Central memory CD8-positive, alpha-beta T cell (primary cell): ENCODE measurements around the gene NAA40.

Experiments
- ATAC-seq: fragments of 150-1000 bp; cut with Tn5 transposase; replicated peaks from 2 replicates; pipeline ENCODE4 v1.10.0; 2022; ENCODE audit warnings: mild to moderate bottlenecking, moderate FRiP score, moderate number of reproducible peaks; ENCODE audit not compliant: poor library complexity, severe bottlenecking; ENCODE audit errors: extremely low read depth
- DNase-seq, 2 donors: peaks; one replicate each; pipeline ENCODE4 v3.0.0; 2021; ENCODE audit warnings: low spot score in 2 of 2
- H3K27ac Mint-ChIP-seq: one replicate; pipeline ENCODE4 v1.8.0; 2022; ENCODE audit warnings: low read depth, mild to moderate bottlenecking, moderate library complexity, mixed read lengths
- H3K27me3 Mint-ChIP-seq: one replicate; pipeline ENCODE4 v1.8.0; 2022; ENCODE audit warnings: mixed read lengths
- H3K36me3 Mint-ChIP-seq: one replicate; pipeline ENCODE4 v1.8.0; 2022; ENCODE audit warnings: mild to moderate bottlenecking, moderate library complexity, mixed read lengths; ENCODE audit not compliant: insufficient read depth
- H3K4me1 Mint-ChIP-seq: one replicate; pipeline ENCODE4 v1.8.0; 2022; ENCODE audit warnings: mixed read lengths
- H3K4me3 Mint-ChIP-seq: one replicate; pipeline ENCODE4 v1.8.0; 2022; ENCODE audit warnings: mild to moderate bottlenecking, moderate library complexity, mixed read lengths
- H3K9me3 Mint-ChIP-seq: one replicate; pipeline ENCODE4 v1.8.0; 2022; ENCODE audit warnings: mixed read lengths

Gene NAA40

DNA sequence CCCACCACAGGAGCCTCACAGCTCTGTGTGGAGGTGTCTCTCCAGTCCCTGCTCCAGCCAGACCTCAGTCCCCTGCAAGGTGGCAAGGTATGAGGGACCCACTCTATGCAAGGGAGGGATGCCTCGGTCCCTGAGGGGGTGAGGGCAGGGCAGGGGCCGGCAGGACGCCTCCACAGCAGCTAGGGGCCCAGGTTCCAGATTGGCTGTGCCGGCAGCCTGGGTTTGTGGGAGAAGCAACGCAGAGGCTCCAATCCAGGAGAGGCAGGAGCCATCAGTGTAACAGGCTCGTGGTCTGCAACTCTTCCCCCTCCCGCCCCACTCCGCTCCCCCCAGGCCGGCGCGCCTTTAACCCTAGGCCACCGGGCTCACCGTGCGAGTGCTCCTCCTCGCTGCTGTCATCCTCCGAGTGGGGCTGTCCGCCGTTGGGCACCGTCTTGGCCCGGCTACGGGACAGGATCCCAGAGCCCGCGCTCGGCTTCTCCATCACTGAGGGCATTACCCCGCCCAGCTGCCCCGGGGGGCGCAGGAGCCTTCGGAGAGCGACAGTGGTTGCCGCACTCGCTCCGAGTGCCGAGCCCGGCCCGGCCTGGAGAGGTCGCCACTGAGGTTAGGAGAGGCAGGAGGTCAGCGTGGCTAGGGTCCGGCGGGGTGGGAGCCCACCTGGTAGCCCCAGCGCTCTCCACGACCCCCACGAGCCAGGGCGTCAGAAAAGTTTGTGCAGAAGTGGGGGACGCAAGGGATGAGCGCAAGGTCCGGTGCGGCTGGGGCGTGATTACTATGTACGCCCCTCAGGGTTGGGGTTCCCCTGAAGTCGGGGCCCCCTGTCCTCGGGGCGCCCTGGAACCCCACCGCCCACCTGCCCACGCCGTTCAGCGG is 22.6 kb upstream of the NAA40 start:
- ATAC-seq (no peak), DNase-seq (no peak)
- H3K9me3 Mint-ChIP-seq, result no peaks in the 10 kb centered on the region
- peaks cover 9% of the 10 kb centered on the region for H3K36me3 Mint-ChIP-seq
- H3K4me1 Mint-ChIP-seq, result peaks cover 22% of the 10 kb centered on the region
- H3K4me3 Mint-ChIP-seq, result peak overlapping the region; percentile 85
- H3K27me3 Mint-ChIP-seq, result no peaks in the 10 kb centered on the region
- H3K27ac Mint-ChIP-seq, result no peak overlapping the region

DNA sequence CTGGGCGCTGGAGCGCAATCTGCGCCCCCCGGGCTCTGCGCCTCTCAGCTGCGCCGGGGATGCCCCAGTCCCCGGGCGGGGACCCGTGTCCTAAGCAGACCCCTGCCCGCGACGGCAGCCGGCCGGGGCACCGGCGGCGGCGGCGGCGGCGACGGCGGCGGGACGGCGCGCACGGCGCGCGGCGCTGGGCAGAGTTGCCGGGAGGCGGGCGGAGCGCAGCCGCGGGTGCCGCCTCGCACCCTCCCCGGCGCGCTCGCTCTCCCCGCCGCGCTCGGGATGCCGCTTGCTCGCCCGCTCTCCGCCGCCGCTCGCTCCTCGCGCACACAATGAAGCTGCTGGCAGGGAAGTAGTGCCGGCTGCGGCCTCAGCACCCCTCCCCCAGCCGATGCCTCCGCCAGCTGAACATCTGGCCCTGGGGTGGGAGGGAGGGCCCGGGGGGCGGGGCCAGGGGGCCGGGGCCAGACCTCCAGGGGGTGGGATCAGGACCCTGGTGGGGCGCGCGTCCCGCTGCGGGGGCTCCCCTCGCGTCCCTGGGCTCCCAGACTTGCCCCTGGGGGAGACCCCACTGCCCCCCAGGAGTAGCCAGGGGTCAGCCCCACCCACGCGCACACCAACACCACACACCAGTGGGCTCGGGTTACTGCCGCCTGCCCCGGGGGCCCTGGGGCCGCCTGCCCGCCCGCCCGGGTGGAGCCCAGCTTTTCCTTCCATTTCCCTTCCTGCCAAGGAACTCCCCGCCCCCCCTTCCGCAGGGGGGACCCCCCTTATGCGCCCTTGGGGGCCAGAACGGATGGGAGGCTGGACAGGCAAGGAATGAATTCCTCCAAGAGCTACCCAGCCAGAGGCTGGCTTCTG is 21.7 kb upstream of the NAA40 start, which contains the start of gene RCOR2:
TSS of gene RCOR2 (minus strand) at position 328 of the 855 bp plus-strand sequence. CDS start 708 bp downstream, outside the sequence.
- Mint-ChIP-seq H3K36me3 (peaks cover 8% of the 10 kb centered on the region), H3K9me3 (no peaks in the 10 kb centered on the region), H3K27me3 (no peaks in the 10 kb centered on the region), H3K4me3 (peak within 1 kb of the TSS; percentile 85), H3K4me1 (peaks cover 21% of the 10 kb centered on the region), H3K27ac (peak within 1 kb of the TSS; percentile 35)
- peak; percentile 29 to 30 for DNase-seq
- ATAC-seq, result peak; percentile 56

DNA sequence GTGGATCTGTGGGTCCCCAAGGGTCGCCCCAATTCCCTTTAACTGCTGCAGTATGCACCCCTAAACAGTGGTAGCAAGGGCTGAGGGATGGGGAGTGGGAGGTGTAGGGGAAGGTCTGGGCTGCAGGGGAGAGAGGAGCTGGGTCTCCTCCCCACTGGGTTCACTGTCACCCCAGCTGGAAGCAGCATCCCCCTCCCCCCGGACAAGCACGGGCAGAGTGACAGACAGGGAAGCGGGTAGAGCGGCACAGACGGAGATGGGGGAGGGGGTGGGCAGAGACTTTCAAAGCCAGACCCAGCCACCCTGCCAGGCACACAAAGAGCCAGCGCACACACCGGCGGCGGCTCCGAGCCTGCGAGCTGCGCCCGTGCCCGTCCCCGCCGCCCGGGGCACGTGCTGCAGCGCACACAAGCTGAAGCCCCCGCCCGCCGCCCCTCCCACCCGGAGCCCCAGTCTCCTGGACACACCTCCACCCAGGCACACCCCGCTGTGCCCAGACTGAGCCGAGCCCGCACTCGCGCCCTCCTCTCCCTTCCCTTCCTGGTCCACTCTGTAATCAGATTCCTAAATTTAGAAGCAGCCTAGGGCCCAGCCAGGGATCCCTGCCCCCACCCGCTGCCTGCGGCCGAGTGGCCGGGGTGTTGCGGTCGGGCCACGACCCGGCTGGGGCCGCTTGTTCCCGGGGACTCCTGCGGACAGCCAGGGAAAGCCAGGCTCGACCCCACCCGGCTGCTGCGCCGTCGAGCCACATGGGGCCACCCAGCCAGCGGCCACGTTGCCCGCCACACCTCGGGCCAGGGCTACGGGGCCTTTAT is 20.9 kb upstream of the NAA40 start:
- Mint-ChIP-seq H3K27ac (peak overlapping the region; percentile 35), H3K9me3 (no peaks in the 10 kb centered on the region), H3K36me3 (peaks cover 8% of the 10 kb centered on the region), H3K4me1 (peaks cover 17% of the 10 kb centered on the region), H3K4me3 (peak overlapping the region; percentile 71), H3K27me3 (no peaks in the 10 kb centered on the region)
- ATAC-seq (peak; percentile 69), DNase-seq (no peak)

DNA sequence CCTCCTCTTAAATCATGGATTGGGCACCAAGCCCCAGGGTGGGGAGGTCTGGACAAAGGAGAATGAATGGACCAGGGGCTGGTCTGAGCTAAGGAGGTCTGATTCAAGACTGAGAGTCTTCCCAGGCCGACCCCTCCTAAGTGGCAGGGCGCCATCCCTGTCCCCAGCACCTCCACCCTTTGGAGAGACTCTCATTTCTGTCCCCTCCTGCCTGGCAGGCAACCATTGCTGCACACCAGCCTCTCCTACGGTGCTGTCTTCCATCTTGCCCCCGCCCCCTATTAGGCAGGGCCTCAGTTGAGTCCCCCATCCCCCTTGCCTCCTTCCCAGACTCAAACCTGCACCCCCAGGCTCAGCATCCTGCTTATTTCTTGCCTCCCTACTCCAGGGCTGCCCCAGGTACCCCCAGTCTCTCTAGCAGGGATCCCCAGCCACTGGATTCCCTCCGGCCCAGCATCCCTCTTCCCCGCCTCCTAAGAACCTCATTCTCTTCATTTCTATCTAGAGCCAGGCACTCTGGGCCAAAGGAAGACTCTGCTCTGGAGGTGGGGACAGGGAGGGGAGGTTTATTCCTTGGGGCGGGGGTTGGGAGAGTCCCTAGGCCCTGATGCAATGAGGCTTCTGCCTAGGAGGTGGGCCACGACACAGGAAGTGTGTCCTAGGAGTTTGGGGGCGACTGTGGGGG is 20.2 kb upstream of the NAA40 start:
- Mint-ChIP-seq H3K27ac (no peak overlapping the region), H3K36me3 (peaks cover 8% of the 10 kb centered on the region), H3K27me3 (no peaks in the 10 kb centered on the region), H3K4me1 (peaks cover 17% of the 10 kb centered on the region), H3K9me3 (no peaks in the 10 kb centered on the region), H3K4me3 (peak overlapping the region; percentile 71)
- no peak for ATAC-seq
- no peak for DNase-seq

DNA sequence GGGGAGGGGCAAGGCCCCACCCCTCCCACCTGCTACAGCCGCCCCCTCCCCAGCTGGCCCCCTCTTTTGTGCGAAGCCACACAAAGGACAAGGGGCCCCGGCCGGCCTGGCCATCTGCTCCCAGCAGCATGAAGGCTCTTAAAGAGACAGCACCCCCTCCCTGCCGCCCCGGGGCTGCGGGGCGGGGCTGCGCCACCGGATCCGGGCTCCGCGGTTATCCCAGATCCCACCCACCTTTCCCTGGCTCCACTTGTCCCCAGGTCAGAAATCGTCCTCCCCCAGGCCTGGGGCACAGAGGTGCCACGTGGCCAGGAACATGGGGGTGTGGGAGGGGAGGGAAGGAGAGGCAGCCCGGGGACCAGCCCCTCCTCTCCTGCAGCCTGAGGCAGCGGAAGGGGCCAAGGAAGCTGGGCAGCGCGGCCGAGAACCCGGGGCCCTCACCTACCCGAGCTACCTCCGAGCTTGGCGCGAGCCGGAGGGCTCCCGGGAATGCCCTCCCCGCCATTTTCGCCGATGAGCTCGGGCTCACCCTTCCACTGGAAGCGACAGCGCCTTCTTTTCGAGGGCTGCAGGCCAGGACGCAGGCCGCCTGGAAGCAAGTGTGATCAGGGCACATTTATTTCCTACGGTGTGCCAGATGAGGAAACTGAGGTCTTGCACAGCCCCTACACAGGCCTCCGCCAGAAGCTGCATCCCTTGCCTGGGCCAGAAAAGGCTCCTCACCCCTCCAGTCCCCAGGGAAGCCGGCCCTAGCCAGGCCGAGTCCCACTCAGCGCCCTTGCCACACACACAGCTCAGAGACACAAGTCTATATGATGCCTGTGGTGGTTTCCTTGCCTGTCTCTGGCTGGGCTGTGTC is 19.3 kb upstream of the NAA40 start:
- H3K27ac Mint-ChIP-seq, result no peak overlapping the region
- no peaks in the 10 kb centered on the region for H3K27me3 Mint-ChIP-seq
- ATAC-seq (no peak), DNase-seq (no peak)
- peaks cover 8% of the 10 kb centered on the region for H3K36me3 Mint-ChIP-seq
- H3K4me3 Mint-ChIP-seq, result no peak overlapping the region
- H3K4me1 Mint-ChIP-seq, result peaks cover 17% of the 10 kb centered on the region
- H3K9me3 Mint-ChIP-seq, result no peaks in the 10 kb centered on the region

DNA sequence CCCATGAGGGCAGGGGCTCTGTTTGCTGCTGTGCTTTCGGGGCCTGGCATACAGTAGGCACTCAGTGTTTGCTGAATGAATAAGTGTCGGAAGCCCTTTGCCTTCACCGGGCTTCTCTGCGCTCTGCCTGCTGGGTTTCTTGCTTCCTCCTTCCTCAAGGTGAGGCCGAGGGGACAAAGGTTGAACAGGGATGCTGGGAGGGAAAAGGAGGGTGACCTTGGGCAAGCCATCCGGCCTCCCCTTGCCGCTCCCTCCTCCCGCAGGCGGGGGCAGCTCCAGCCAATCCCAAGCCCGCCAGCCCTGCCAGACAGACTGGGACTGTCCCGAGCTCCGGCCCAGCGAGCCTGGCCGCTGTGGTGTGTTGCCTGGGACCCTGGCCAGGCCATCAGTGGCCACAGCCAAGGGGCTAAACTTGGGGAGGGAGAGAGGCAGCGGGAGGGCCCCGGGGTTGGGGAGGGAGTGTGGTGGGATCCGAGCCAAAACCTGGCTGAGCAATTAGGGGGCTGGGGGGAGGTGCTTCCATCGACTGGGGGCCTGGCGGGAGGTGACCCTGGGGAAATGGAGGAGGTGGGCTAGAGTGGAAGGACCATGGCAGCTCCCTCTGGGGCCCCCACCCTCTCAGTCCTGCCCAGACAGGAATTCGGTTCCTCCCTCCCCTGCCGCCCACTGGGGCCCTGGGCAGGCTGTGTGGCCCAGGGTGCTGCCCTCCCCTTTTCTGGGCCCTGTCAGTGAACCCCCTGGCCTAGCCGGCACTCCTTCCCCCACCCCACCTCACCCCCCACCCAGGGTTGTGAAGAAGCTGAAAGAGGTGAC is 18.5 kb upstream of the NAA40 start:
- H3K4me3 Mint-ChIP-seq, result no peak overlapping the region
- peaks cover 8% of the 10 kb centered on the region for H3K36me3 Mint-ChIP-seq
- no peaks in the 10 kb centered on the region for H3K27me3 Mint-ChIP-seq
- no peak for DNase-seq
- ATAC-seq, result no peak
- H3K27ac Mint-ChIP-seq, result no peak overlapping the region
- H3K4me1 Mint-ChIP-seq, result peaks cover 17% of the 10 kb centered on the region
- H3K9me3 Mint-ChIP-seq, result no peaks in the 10 kb centered on the region

DNA sequence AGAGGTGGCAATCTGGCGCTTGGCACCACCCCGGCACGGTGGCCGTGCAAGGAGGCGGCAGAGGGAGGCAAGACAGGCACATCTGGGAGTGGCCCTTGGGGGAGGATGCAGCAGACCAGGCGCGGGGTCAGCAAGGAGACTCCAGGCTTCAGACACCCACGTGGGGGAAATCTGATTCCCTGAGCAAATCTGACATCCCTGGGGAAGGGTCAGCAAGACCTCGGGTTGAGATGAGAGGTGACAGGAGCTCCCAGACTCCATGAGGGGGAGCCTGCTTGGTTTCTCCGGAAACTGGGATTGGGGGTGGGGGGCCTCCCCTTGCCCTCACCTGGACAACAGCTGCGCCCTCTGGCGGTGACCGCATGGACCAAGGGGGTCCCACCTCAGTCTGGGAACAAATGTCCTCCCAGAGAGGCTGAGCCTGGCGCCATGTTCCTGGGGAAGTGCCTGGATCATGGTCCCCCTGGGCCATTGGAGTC is 17.8 kb upstream of the NAA40 start:
- H3K4me3 Mint-ChIP-seq, result no peak overlapping the region
- H3K9me3 Mint-ChIP-seq, result no peaks in the 10 kb centered on the region
- H3K27ac Mint-ChIP-seq, result no peak overlapping the region
- DNase-seq (no peak), ATAC-seq (no peak)
- H3K36me3 Mint-ChIP-seq, result peaks cover 8% of the 10 kb centered on the region
- no peaks in the 10 kb centered on the region for H3K27me3 Mint-ChIP-seq
- H3K4me1 Mint-ChIP-seq, result peaks cover 17% of the 10 kb centered on the region

DNA sequence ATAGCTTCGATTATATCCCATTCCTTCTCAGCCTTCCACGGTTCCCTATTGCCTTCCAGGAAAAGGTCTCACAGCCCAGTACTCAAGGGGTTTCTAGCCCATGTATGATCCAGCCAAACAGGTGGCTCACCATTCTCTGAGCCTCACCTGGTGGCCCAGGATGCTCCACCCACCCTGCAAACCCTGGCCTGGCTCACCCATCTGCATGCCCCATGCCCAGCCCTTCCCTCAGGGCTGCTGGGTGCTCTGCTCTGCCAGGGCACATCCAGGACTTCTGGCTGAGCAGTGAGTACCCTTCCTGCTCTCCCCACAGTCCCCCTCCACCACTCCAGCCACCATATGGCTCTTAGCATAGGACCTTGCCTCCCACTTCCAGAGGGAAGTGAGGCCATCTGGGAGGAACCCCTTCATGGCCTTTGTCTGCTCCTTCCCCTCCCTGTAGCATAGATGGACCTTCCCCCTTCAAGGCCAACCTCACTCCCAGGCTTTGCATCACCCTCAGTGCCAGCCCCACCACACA is 16.1 kb upstream of the NAA40 start:
- Mint-ChIP-seq H3K27ac (no peak overlapping the region), H3K27me3 (no peaks in the 10 kb centered on the region), H3K9me3 (no peaks in the 10 kb centered on the region), H3K4me3 (no peak overlapping the region), H3K4me1 (peaks cover 9% of the 10 kb centered on the region), H3K36me3 (peaks cover 6% of the 10 kb centered on the region)
- DNase-seq, result no peak
- no peak for ATAC-seq

DNA sequence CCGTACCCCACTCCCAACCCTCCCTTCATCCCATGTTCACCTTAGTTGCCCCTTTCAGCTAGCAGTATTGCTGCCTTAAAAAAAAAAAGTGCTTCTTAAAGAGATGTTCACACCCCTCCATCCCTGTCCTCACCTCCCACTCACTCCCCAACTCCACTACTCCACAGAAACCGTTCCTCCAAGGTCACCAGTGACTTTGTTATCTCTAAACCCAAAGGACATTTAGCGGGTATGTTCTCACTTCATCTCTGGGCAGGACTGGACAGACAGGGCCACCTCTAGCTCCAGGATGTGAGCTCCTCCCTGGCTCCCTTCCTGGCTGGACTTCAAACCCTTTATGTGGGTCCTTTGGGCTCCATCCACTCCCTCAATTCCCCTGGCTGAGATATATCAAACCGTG is 15.5 kb upstream of the NAA40 start:
- Mint-ChIP-seq H3K4me3 (no peak overlapping the region), H3K27me3 (no peaks in the 10 kb centered on the region), H3K9me3 (no peaks in the 10 kb centered on the region), H3K4me1 (peaks cover 7% of the 10 kb centered on the region), H3K27ac (no peak overlapping the region), H3K36me3 (peaks cover 6% of the 10 kb centered on the region)
- ATAC-seq, result no peak
- no peak for DNase-seq

DNA sequence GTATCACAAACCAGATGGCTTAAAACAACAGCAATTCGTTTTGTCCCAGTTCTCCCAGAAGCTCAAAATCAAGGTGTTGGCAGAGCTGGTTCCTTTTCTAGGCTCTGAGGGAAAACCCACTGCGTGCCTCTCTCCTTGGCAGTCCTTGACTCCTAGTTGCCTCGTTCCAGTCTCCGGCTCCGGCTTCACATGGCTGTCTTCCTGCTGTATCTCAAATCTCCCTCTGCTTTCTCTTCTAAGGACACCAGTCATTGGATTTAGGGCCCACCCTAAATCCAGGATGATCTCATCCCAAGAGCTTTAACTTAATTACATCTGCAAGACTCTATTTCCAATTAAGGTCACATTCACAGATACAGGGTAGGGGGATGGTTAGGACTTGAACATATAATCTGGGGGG is 9.2 kb upstream of the NAA40 start:
- no peaks in the 10 kb centered on the region for H3K9me3 Mint-ChIP-seq
- no peak overlapping the region for H3K27ac Mint-ChIP-seq
- H3K27me3 Mint-ChIP-seq, result no peaks in the 10 kb centered on the region
- ATAC-seq (no peak), DNase-seq (no peak)
- no peaks in the 10 kb centered on the region for H3K4me1 Mint-ChIP-seq
- H3K4me3 Mint-ChIP-seq, result no peak overlapping the region
- H3K36me3 Mint-ChIP-seq, result no peaks in the 10 kb centered on the region
